Caki2 (cell line): Measurements from ENCODE around the gene SGTB. TPM values are rescaled to one million over a fixed set of nuclear protein-coding genes. Genes with fewer than 3 reads are reported as not detected.
"Not testable (repeated sequence)": the region's sequence is repeated elsewhere in the genome, so short reads cannot be mapped to it uniquely, and the experiment has no call there.

ENCODE experiments used
- DNase-seq: peaks from one replicate; pipeline ENCODE4 v3.0.0-alpha.2; 2015; ENCODE audit warnings: low read depth
- in situ Hi-C: cut with HindIII; loops from 2 replicates; pipeline ENCODE4 v1.10.0; 2016; ENCODE audit warnings: low sequenced_read_pairs, low pct_unique_long_range_greater_than_20kb, mixed read lengths
- total RNA-seq: library from RNA; depleted of rRNA; stranded (reverse); fragments of >200 nt; shearing (Covaris generic); gene quantifications from 2 replicates; pipeline ENCODE4 v1.2.3, GENCODE V29; 2014; ENCODE audit warnings: low replicate concordance

The SGTB gene
- total RNA-seq, 1 experiment from 2014 or later: 9.8 TPM

- no peak for DNase-seq
- in situ Hi-C loops: no loop called here
These were observed 26.0 kb downstream of the SGTB start for GRCh38 chr5:65695896-65696295.

GRCh38 chr5:65695162-65695755 lies 26.6 kb downstream of the SGTB start:
- in situ Hi-C loops: no loop called here
- no peak for DNase-seq

GRCh38 chr5:65693121-65693520 lies 28.8 kb downstream of the SGTB start:
- in situ Hi-C loops: no loop called here
- DNase-seq: no peak

GRCh38 chr5:65682148-65682547 lies 39.8 kb downstream of the SGTB start:
- in situ Hi-C loops: no loop called here
- DNase-seq: no peak

GRCh38 chr5:65676056-65676455 lies 45.9 kb downstream of the SGTB start:
- in situ Hi-C loops, DNase-seq: not testable (repeated sequence)

GRCh38 chr5:65674749-65675148 lies 47.2 kb downstream of the SGTB start:
- in situ Hi-C loops: no loop called here
- DNase-seq: no peak

GRCh38 chr5:65672796-65673195 lies 49.1 kb downstream of the SGTB start:
- in situ Hi-C loops: no loop called here
- no peak for DNase-seq

GRCh38 chr5:65668696-65669095 lies 53.2 kb downstream of the SGTB start:
- DNase-seq: no peak
- in situ Hi-C loops: no loop called here

GRCh38 chr5:65663804-65664521 lies 57.9 kb downstream of the SGTB start:
- peak; percentile 3 for DNase-seq
- in situ Hi-C loops: no loop called here

- in situ Hi-C loops: no loop called here
- no peak for DNase-seq
These were observed 67.2 kb downstream of the SGTB start for GRCh38 chr5:65654713-65655112.

- no peak for DNase-seq
- in situ Hi-C loops: no loop called here
These were observed 70.8 kb downstream of the SGTB start for GRCh38 chr5:65651144-65651543.

- DNase-seq: no peak
- in situ Hi-C loops: no loop called here
These were observed 74.0 kb downstream of the SGTB start for GRCh38 chr5:65647941-65648340.

GRCh38 chr5:65646938-65647337 lies 75.0 kb downstream of the SGTB start:
- in situ Hi-C loops: no loop called here
- DNase-seq: no peak

- DNase-seq: no peak
- in situ Hi-C loops: no loop called here
These were observed 81.7 kb downstream of the SGTB start for GRCh38 chr5:65640240-65640639.

GRCh38 chr5:65630981-65631380 lies 90.9 kb downstream of the SGTB start:
- in situ Hi-C loops: no loop called here
- no peak for DNase-seq

- DNase-seq: peak; percentile 10
- in situ Hi-C loops: no loop called here
These were observed 96.2 kb downstream of the SGTB start for GRCh38 chr5:65625743-65626142.

GRCh38 chr5:65624571-65625555 lies 97.0 kb downstream of the SGTB start, which contains the start of the genes SHLD3 and TRAPPC13:
SHLD3 (plus strand) TSS chr5:65625027; CDS start chr5:65629588, 4,561 bp downstream.
TRAPPC13 (plus strand) TSS chr5:65625027; CDS start chr5:65625061, 34 bp downstream.
- DNase-seq: peak; percentile 95
- in situ Hi-C loops: no loop called here

GRCh38 chr5:65624025-65624570 lies 97.8 kb downstream of the SGTB start, which contains the start of gene TRIM23:
TRIM23 (minus strand) TSS chr5:65624333; CDS start chr5:65624274, 59 bp downstream.
- in situ Hi-C loops: no loop called here
- peak; percentile 93 for DNase-seq
